HT-29 (cell line): ENCODE results near the gene ELAC1. TPM values are rescaled to one million over a fixed set of nuclear protein-coding genes. Genes with fewer than 3 reads are reported as not detected.
"Not testable (repeated sequence)": the region's sequence is repeated elsewhere in the genome, so short reads cannot be mapped to it uniquely, and the experiment has no call there.

Experiments used
- DNase-seq: peaks from one replicate; pipeline ENCODE4 v3.0.0-alpha.2; 2015; ENCODE audit warnings: low spot score
- total RNA-seq: library from RNA; depleted of rRNA; stranded (reverse); fragments of >200 nt; shearing (Covaris generic); gene quantifications from 2 replicates; pipeline ENCODE4 v1.2.3, GENCODE V29; 2014; rRNA removed

ELAC1 gene
- 1.7 and 2.4 TPM in 2 replicates for total RNA-seq

- DNase-seq, result peak; percentile 72
Measured at GRCh38 chr18:50967714-50968661, at the start of gene ELAC1. Gene ELAC1, plus strand, starts transcription at chr18:50968040. Its CDS starts 6,365 bp downstream, at chr18:50974405.

- no peak for DNase-seq
Measured at GRCh38 chr18:50918153-50918552, 49.7 kb upstream of the ELAC1 start.

- DNase-seq, result no peak
Measured at GRCh38 chr18:50924372-50924771, 43.5 kb upstream of the ELAC1 start.

GRCh38 chr18:50926521-50926920 lies 41.3 kb upstream of the ELAC1 start:
- DNase-seq, result no peak

GRCh38 chr18:50928551-50928950 lies 39.3 kb upstream of the ELAC1 start:
- DNase-seq, result no peak

- no peak for DNase-seq
Measured at GRCh38 chr18:50933684-50934083, 34.2 kb upstream of the ELAC1 start.

- no peak for DNase-seq
Measured at GRCh38 chr18:50934545-50935211, 33.2 kb upstream of the ELAC1 start.

- DNase-seq, result no peak
Measured at GRCh38 chr18:50935493-50936191, 32.2 kb upstream of the ELAC1 start.

GRCh38 chr18:50937183-50937582 lies 30.7 kb upstream of the ELAC1 start:
- DNase-seq, result no peak

- DNase-seq, result no peak
Measured at GRCh38 chr18:50938912-50939311, 28.9 kb upstream of the ELAC1 start.

GRCh38 chr18:50944245-50944932 lies 23.5 kb upstream of the ELAC1 start:
- no peak for DNase-seq

GRCh38 chr18:50945918-50946317 lies 21.9 kb upstream of the ELAC1 start:
- DNase-seq, result not testable (repeated sequence)

- no peak for DNase-seq
Measured at GRCh38 chr18:50947899-50948298, 19.9 kb upstream of the ELAC1 start.

- DNase-seq, result no peak
Measured at GRCh38 chr18:50949185-50949584, 18.7 kb upstream of the ELAC1 start.

GRCh38 chr18:50950626-50951025 lies 17.2 kb upstream of the ELAC1 start:
- no peak for DNase-seq

- DNase-seq, result no peak
Measured at GRCh38 chr18:50953822-50954221, 14.0 kb upstream of the ELAC1 start.

GRCh38 chr18:50955253-50955652 lies 12.6 kb upstream of the ELAC1 start:
- DNase-seq, result no peak

GRCh38 chr18:50956116-50956515 lies 11.7 kb upstream of the ELAC1 start:
- no peak for DNase-seq

GRCh38 chr18:50961974-50962373 lies 5.9 kb upstream of the ELAC1 start:
- DNase-seq, result no peak

- no peak for DNase-seq
Measured at GRCh38 chr18:50969448-50969847, 1.6 kb downstream of the ELAC1 start.

GRCh38 chr18:50970006-50970405 lies 2.2 kb downstream of the ELAC1 start:
- DNase-seq, result peak; percentile 14
